Testis (tissue), 3 donors: ENCODE measurements around the gene SPSB1. TPM values are rescaled to one million over a fixed set of nuclear protein-coding genes. Genes with fewer than 3 reads are reported as not detected.
A peak's percentile ranks its signal among the peaks of the same experiment; 100 is the strongest.

Experiments used
- DNase-seq: peaks from one replicate; pipeline ENCODE4 v3.0.0-alpha.2; 2019
- H3K27ac ChIP-seq, 2 donors: fragments of 200-600 bp; sonication (generic); one replicate each; pipeline ENCODE4 v1.5.1; 2019
- H3K27me3 ChIP-seq: fragments of 200-600 bp; sonication (generic); one replicate; pipeline ENCODE4 v1.5.1; 2019
- H3K36me3 ChIP-seq: fragments of 200-600 bp; sonication (generic); one replicate; pipeline ENCODE4 v1.5.1; 2017; ENCODE audit warnings: low read depth; ENCODE audit errors: missing control alignments
- H3K4me1 ChIP-seq: fragments of 200-600 bp; sonication (generic); one replicate; pipeline ENCODE4 v1.5.1; 2019
- H3K4me3 ChIP-seq, 2 donors: fragments of 200-600 bp; sonication (generic); one replicate each; pipeline ENCODE4 v1.5.1; 2017 to 2019
- H3K9me3 ChIP-seq: fragments of 200-600 bp; sonication (generic); one replicate; pipeline ENCODE4 v1.5.1; 2017
- CTCF ChIP-seq, 3 experiments: fragments of 450-650 bp in 2 of 3; fragments of 200-600 bp in 1 of 3; sonication (generic) in 1 of 3; IDR thresholded peaks; one replicate each; pipeline ENCODE4 v1.5.1; 2016 to 2019; ENCODE audit warnings: antibody characterized with exemption in 3 of 3, mild to moderate bottlenecking in 2 of 3, moderate library complexity in 1 of 3
- POLR2A ChIP-seq: fragments of 450-650 bp; IDR thresholded peaks from one replicate; pipeline ENCODE4 v1.6.1; 2017; ENCODE audit warnings: antibody characterized with exemption, mild to moderate bottlenecking, moderate library complexity
- WGBS, 2 donors: methylation state at CpG; one replicate each; pipeline ENCODE4 v1.1.5; 2018; 5-methylcytosine and 5-hydroxymethylcytosine counted together
- intact Hi-C: fragments of 100-400 bp; cut with DNase I; formaldehyde crosslinking; loops from one replicate; pipeline ENCODE4 v1.15.1; 2023; ENCODE audit warnings: low total_unique reads
- polyA plus RNA-seq: library from polyadenylated mRNA; stranded (reverse); fragments of 350-450 nt; fragmentation: Illumina TruSeq; extraction: RNeasy Lipid Tissue Mini Kit (QIAGEN cat#74804); gene quantifications from one replicate; pipeline ENCODE4 v1.2.3, GENCODE V29; 2014; ENCODE audit warnings: low read depth, low replicate concordance; ENCODE audit not compliant: insufficient read depth
- total RNA-seq, 2 donors: library from RNA; depleted of rRNA; stranded (reverse); fragments of >200 nt; gene quantifications; one replicate each; pipeline ENCODE4 v1.2.3, GENCODE V29; 2016

SPSB1 gene
- total and polyA plus RNA-seq, 3 donors from 2014 or later, result 19.8 to 37.9 (median 30.0) TPM

DNA sequence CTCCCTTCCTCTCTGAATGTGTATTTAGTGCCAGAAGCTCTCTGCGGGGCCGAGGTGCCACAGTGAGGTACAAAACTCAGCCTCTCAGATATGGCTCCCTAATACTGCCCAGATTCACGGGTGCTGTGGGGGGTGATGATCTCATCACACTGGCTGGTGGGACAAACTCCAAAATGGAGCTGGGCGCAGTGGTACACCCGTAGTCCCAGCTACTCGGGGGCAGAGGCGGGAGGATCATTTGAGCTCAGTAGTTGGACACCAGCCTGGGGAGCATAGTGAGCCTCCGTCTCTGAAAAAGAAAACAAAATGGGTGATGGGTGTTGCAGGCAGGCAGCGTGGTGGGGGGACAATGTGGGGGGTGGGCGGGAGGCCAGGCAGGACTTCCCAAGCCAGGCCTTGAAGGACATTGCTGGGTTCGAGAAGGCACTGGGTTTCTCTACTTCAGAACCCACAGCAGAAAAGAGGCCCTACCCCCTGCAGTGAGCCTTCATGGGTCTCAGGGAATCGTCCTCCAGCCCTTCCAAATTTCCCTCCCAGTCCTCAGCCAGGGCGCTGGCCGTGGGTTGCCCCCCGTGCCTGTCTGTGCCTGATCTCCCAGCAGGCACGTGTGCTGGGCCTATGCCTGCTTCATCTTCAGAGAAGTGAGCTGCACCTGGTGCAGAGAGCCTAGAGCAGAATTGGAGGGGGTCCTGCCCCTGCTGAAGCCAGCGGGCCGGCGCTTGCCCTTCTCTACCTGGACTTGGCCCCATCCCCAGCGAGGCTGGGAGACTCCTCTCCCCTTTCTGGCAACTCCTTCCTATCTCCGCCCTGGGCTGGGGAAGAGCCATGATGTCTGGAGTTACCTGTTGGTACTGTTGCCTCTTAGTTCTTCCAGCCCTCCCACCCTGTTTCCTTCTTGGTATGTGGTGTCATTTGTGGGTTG lies 44.1 kb upstream of the SPSB1 start:
- TF ChIP-seq POLR2A (no peak), CTCF (IDR thresholded peaks at IDR 0.05) (no peak)
- no peaks in the 10 kb centered on the region for H3K27me3 ChIP-seq
- no peak for DNase-seq
- H3K4me1 ChIP-seq, result peaks cover 59% of the 10 kb centered on the region
- WGBS, 2 donors, result 84% methylated on average over 12 to 21 of the region's 21 CpGs
- intact Hi-C loops, result no loop called here
- H3K36me3 ChIP-seq, result no peaks in the 10 kb centered on the region
- no peaks in the 10 kb centered on the region for H3K9me3 ChIP-seq
- H3K27ac ChIP-seq, result no peak overlapping the region
- no peak overlapping the region for H3K4me3 ChIP-seq

GRCh38 chr1:9249263-9249533 lies 43.5 kb upstream of the SPSB1 start:
- H3K4me3 ChIP-seq, result no peak overlapping the region
- H3K36me3 ChIP-seq, result no peaks in the 10 kb centered on the region
- no peaks in the 10 kb centered on the region for H3K9me3 ChIP-seq
- no peak for DNase-seq
- 73 to 87% methylated on average over 3 of the region's 3 CpGs for WGBS, 2 donors
- H3K4me1 ChIP-seq, result peaks cover 62% of the 10 kb centered on the region
- no peak for TF ChIP-seq CTCF (IDR thresholded peaks at IDR 0.05)
- no peak for TF ChIP-seq POLR2A
- H3K27ac ChIP-seq, result peak overlapping the region in 1 of 2 donors; percentile 28
- intact Hi-C loops, result no loop called here
- no peaks in the 10 kb centered on the region for H3K27me3 ChIP-seq

- H3K4me1 ChIP-seq, result peaks cover 63% of the 10 kb centered on the region
- H3K27ac ChIP-seq, result peak overlapping the region in 1 of 2 donors; percentile 28
- H3K27me3 ChIP-seq, result no peaks in the 10 kb centered on the region
- peak; percentile 73 for DNase-seq
- no peaks in the 10 kb centered on the region for H3K9me3 ChIP-seq
- H3K4me3 ChIP-seq, result no peak overlapping the region
- intact Hi-C loops, result no loop called here
- WGBS, 2 donors, result 58 to 66% methylated on average over 11 to 17 of the region's 17 CpGs
- no peaks in the 10 kb centered on the region for H3K36me3 ChIP-seq
- TF ChIP-seq POLR2A, result no peak
- peak; percentile 49 to 58 (median 55) for TF ChIP-seq CTCF (IDR thresholded peaks at IDR 0.05)
Observed at GRCh38 chr1:9249534-9250410, 42.9 kb upstream of the SPSB1 start.

- no peaks in the 10 kb centered on the region for H3K9me3 ChIP-seq
- H3K4me1 ChIP-seq, result peaks cover 63% of the 10 kb centered on the region
- no peaks in the 10 kb centered on the region for H3K27me3 ChIP-seq
- WGBS, 2 donors, result 35 to 51% methylated on average over 16 to 19 of the region's 21 CpGs
- intact Hi-C loops, result no loop called here
- H3K36me3 ChIP-seq, result no peaks in the 10 kb centered on the region
- TF ChIP-seq POLR2A (no peak), CTCF (IDR thresholded peaks at IDR 0.05) (no peak)
- H3K4me3 ChIP-seq, result no peak overlapping the region
- H3K27ac ChIP-seq, result peak overlapping the region; percentile 34 to 67
- peak; percentile 53 for DNase-seq
Observed at GRCh38 chr1:9250411-9251381, 42.0 kb upstream of the SPSB1 start.
